Measurements from ENCODE around the gene C11orf86. TPM values are rescaled to one million over a fixed set of nuclear protein-coding genes. Genes with fewer than 3 reads are reported as not detected.

The C11orf86 gene
- total RNA-seq, 2 donors from 2014 or later = 23.0 to 31.6 TPM

DNA sequence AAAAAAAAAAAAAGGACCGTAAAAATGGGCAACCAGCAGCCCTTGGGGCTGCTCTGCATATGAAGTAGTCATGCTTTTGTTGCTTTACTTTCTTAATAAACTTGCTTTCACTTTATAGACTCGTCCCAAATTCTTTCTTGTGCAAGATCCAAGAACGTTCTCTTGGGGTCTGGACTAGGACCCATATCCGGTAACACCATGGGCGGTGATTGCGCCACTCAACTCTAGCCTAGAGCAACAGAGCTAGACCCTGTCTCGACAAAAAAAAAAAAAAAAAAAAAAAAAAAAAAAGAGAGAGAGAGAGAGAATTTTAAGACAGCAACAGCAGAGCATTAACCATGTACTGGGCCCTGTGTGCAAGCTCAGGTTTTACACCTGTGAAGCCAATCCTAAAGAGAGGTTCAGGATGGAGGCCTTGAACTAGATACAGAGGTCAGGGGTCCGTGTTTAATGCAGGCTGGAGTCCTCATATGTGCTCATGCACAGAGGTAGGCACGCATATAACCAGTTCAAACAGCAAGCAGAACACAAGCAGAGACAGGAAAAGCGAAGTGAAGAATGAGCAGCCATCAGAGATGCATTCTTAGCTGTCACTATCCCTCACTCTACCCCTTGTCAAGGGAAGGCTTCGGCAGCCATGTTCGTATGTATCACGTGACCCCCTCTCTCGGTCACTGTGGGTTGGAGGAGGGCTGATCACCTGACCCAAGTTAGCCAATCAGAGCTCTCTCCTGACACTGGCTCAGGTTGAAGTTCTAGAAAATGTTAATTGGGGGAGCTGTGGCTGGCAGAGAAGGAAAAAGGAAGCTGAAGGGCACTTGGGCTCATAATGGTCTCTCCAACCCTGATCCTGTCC is 31.2 kb downstream of the C11orf86 start:
- H3K4me3 ChIP-seq = no peak overlapping the region
- H3K9me3 ChIP-seq = no peaks in the 10 kb centered on the region
- no peaks in the 10 kb centered on the region for H3K36me3 ChIP-seq
- H3K4me1 ChIP-seq = no peaks in the 10 kb centered on the region
- H3K27ac ChIP-seq = no peak overlapping the region
- DNase-seq = no peak
- H3K27me3 ChIP-seq = no peaks in the 10 kb centered on the region
- intact Hi-C loops (cut with DNase I) = no loop called here
- TF ChIP-seq, protein P1, sequence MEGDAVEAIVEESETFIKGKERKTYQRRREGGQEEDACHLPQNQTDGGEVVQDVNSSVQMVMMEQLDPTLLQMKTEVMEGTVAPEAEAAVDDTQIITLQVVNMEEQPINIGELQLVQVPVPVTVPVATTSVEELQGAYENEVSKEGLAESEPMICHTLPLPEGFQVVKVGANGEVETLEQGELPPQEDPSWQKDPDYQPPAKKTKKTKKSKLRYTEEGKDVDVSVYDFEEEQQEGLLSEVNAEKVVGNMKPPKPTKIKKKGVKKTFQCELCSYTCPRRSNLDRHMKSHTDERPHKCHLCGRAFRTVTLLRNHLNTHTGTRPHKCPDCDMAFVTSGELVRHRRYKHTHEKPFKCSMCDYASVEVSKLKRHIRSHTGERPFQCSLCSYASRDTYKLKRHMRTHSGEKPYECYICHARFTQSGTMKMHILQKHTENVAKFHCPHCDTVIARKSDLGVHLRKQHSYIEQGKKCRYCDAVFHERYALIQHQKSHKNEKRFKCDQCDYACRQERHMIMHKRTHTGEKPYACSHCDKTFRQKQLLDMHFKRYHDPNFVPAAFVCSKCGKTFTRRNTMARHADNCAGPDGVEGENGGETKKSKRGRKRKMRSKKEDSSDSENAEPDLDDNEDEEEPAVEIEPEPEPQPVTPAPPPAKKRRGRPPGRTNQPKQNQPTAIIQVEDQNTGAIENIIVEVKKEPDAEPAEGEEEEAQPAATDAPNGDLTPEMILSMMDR (IDR thresholded peaks at IDR 0.05) = no peak
- no peak overlapping the region for H3K9ac ChIP-seq (ENCODE audit: low read depth in 2 of 2, low read length in 2 of 2)

DNA sequence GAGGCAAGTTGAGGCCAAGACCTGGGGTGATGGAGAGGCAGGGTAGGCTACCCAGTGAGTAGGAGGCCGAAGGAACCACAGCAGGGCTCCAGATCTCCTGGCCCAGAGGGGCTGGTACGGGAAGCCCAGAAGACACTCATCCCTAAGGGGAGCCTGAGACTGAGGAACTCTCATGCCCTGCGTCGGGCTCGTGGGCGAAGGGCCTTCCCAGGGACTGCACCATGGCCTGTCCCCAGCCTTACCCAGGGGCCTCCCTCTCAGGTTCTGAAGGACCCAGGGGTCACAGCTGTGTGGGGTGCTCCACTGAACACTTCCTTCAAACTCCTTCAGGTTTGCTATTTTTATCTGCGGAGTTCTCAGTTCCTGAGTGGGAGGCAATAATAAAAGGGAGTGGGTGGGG is 32.0 kb downstream of the C11orf86 start:
- no peaks in the 10 kb centered on the region for H3K27me3 ChIP-seq
- DNase-seq = no peak
- no peak overlapping the region for H3K27ac ChIP-seq
- no peaks in the 10 kb centered on the region for H3K36me3 ChIP-seq
- TF ChIP-seq, protein P1 (IDR thresholded peaks at IDR 0.05) = no peak
- no peaks in the 10 kb centered on the region for H3K9me3 ChIP-seq
- intact Hi-C loops (cut with DNase I) = no loop called here
- H3K4me1 ChIP-seq = no peaks in the 10 kb centered on the region
- H3K9ac ChIP-seq (ENCODE audit: low read depth in 2 of 2, low read length in 2 of 2) = no peak overlapping the region
- no peak overlapping the region for H3K4me3 ChIP-seq

DNA sequence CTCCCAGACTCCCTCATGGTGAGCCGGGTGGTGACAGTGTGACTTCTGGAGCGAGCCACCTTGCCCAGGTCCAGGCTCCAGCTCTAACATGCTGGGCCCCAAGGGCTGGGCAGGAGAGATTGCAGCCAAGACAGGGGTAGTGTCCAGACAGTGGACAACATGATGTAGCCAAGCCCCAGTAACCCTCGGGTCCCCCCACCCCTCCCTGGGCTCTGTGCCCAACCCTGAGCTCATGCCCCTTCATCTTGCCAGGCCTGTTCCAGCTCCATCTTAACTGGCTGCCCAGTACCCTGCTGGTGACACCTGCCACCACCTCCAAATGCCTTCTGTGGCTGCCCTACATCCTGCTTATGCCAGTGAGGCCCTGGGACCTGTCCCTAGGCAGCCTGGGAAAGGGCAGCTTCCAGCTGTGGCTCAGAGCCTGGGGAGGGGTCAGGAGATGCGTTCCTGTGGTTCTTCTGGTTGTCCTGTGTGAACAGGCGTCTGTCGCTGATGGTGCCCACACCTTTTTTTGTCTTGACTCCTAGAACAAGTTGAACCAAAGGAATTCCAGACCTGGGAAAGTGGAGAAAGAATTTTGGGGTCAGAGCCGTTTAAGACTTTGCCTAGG is 35.3 kb downstream of the C11orf86 start:
- no peaks in the 10 kb centered on the region for H3K36me3 ChIP-seq
- H3K4me1 ChIP-seq = no peaks in the 10 kb centered on the region
- intact Hi-C loops (cut with DNase I) = no loop called here

DNA sequence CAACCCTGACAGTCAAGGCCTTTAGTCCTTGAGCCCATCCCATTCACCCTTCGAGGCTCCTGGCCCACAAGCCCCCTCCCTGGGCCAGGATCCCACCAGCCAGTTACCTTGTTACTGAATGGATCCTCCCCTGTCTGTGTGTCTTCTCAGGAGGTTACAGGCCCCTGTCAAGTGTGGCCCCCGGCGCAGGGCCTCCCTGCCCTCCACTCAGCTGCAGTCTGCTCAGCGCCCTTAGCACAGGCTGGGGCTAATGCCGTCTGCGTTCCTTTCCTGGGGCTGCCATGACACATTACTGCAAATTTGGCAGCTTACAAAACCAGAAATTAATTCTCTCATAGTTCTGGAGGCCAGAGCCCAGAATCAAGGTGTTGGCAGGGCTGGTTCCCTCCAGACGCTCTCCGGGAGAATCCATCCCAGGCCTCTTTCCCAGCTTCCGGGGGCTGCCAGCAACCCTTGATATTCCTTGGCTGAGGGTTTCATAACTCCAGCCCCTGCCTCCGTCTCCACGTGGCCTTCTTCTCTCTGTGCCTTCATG is 38.5 kb downstream of the C11orf86 start:
- Histone ChIP-seq H3K9ac (ENCODE audit: low read depth in 2 of 2, low read length in 2 of 2) (no peak overlapping the region), H3K4me3 (no peak overlapping the region), H3K4me1 (no peaks in the 10 kb centered on the region), H3K27ac (no peak overlapping the region), H3K9me3 (no peaks in the 10 kb centered on the region), H3K27me3 (no peaks in the 10 kb centered on the region), H3K36me3 (no peaks in the 10 kb centered on the region)
- DNase-seq = no peak
- TF ChIP-seq, protein P1 (IDR thresholded peaks at IDR 0.05) = no peak
- intact Hi-C loops (cut with DNase I) = no loop called here

More for the DNA sequence above, 35.3 kb downstream of the C11orf86 start:
- H3K27me3 ChIP-seq = no peaks in the 10 kb centered on the region
- no peaks in the 10 kb centered on the region for H3K9me3 ChIP-seq
- no peak overlapping the region for H3K27ac ChIP-seq
- DNase-seq = no peak
- H3K9ac ChIP-seq (ENCODE audit: low read depth in 2 of 2, low read length in 2 of 2) = no peak overlapping the region
- no peak overlapping the region for H3K4me3 ChIP-seq
- TF ChIP-seq, protein P1 (IDR thresholded peaks at IDR 0.05) = no peak

DNA sequence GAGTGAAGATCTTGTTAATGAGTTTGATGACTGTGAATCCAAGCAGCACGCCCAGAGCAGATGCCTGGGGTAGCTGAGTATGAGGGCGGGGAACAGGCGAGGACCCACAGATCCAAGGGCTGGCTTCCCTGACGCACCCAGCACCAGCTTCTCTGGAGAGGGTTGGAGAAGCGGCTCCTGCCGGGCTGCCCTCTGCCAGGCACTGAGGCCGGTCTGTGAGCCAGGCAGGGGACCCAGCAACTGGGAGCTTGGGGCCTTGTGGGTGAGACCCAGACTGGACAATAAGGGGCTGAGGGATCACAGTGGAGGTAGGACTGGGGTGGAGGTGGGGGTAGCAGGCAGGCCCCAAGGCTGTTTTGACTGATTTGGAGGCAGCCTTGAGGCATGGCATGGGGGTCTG is 39.2 kb downstream of the C11orf86 start:
- no peak for DNase-seq
- TF ChIP-seq, protein P1 (IDR thresholded peaks at IDR 0.05) = no peak
- intact Hi-C loops (cut with DNase I) = no loop called here

More for the DNA sequence above, 39.2 kb downstream of the C11orf86 start:
- H3K4me1 ChIP-seq = no peaks in the 10 kb centered on the region
- no peak overlapping the region for H3K9ac ChIP-seq (ENCODE audit: low read depth in 2 of 2, low read length in 2 of 2)
- no peak overlapping the region for H3K4me3 ChIP-seq
- no peaks in the 10 kb centered on the region for H3K9me3 ChIP-seq
- no peaks in the 10 kb centered on the region for H3K27me3 ChIP-seq
- H3K36me3 ChIP-seq = no peaks in the 10 kb centered on the region
- no peak overlapping the region for H3K27ac ChIP-seq

All from colonic mucosa (tissue), 4 donors.